ENCODE measurements around the gene FADS2.

The FADS2 gene

DNA sequence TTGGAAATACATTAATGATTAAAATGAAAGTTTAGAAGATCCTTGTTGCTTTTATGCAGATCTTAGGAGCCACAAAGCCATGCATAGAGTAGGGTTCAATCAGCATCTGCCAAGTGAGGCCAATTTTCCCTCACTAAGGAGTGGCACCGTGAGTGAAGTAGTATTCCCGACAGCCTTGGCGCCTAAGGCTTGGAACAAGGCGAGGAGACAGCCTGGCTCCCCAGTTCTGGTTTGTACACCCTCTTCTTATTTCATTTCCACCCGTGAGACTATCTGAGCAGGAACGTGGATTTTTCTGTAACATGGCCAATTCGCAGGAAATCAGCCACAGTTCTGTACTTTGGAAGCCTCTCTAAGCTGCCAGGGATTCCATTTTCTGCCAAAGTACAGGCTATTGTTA, 22.6 kb downstream of the FADS2 start:
- no peak for DNase-seq

- no peak for DNase-seq
Measured at GRCh38 chr11:61851113-61851899, 23.2 kb downstream of the FADS2 start.

GRCh38 chr11:61851900-61852295, 23.8 kb downstream of the FADS2 start:
- no peak for DNase-seq

- DNase-seq = no peak
Measured at GRCh38 chr11:61853698-61854169, 25.6 kb downstream of the FADS2 start.

DNA sequence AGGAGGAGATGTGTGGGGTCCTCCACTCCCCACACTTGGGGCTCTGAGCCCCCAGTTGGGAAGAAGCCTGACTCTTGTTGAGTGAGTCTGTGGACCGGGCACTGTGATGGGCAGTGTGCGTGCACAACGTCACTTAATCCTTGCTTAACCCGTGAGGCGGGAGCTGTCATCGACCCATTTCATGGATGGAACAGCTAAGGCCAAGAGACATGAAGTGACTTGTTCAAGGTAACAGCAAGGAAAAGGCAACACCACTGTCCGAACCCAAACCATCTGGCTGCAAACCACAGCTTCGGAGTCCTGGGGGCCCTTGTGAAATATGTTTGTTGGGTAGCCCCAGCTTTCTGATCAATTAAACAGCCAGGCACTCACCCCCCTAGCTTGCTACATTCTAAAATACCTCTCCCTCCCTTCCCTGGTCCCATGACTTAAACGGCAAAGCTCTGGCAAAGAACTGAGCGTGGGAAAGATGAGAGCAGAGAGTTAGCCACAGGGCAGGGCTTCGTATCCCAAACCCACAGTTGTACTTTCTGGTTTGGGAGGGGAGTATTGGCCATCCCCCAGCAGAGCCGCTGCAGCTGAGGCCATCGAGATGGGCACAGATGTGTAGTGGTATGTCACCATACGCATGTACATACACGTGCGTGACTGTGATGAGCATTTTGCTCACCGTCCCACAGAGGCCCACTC, 26.3 kb downstream of the FADS2 start:
- DNase-seq = no peak

- DNase-seq = no peak
Measured at GRCh38 chr11:61854966-61855714, 27.0 kb downstream of the FADS2 start.

GRCh38 chr11:61855939-61856680, 28.0 kb downstream of the FADS2 start:
- DNase-seq = no peak

GRCh38 chr11:61860054-61860903, 32.2 kb downstream of the FADS2 start:
- no peak for DNase-seq

GRCh38 chr11:61861634-61862033, 33.5 kb downstream of the FADS2 start:
- DNase-seq = no peak

GRCh38 chr11:61862714-61863547, 34.8 kb downstream of the FADS2 start:
- no peak for DNase-seq

GRCh38 chr11:61863548-61864081, 35.5 kb downstream of the FADS2 start:
- DNase-seq = no peak

- no peak for DNase-seq
Measured at GRCh38 chr11:61864814-61865775, 37.0 kb downstream of the FADS2 start.

DNA sequence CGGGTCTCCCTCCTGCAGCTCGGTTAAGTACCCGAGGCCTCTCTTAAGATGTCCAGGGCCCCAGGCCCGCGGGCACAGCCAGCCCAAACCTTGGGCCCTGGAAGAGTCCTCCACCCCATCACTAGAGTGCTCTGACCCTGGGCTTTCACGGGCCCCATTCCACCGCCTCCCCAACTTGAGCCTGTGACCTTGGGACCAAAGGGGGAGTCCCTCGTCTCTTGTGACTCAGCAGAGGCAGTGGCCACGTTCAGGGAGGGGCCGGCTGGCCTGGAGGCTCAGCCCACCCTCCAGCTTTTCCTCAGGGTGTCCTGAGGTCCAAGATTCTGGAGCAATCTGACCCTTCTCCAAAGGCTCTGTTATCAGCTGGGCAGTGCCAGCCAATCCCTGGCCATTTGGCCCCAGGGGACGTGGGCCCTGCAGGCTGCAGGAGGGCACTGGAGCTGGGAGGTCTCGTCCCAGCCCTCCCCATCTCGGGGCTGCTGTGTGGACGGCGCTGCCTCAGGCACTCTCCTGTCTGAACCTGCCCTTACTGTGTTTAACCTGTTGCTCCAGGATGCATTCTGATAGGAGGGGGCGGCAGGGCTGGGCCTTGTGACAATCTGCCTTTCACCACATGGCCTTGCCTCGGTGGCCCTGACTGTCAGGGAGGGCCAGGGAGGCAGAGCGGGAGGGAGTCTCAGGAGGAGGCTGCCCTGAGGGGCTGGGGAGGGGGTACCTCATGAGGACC, 38.3 kb downstream of the FADS2 start:
- no peak for DNase-seq

- no peak for DNase-seq
Measured at GRCh38 chr11:61866958-61867343, 38.9 kb downstream of the FADS2 start.

DNA sequence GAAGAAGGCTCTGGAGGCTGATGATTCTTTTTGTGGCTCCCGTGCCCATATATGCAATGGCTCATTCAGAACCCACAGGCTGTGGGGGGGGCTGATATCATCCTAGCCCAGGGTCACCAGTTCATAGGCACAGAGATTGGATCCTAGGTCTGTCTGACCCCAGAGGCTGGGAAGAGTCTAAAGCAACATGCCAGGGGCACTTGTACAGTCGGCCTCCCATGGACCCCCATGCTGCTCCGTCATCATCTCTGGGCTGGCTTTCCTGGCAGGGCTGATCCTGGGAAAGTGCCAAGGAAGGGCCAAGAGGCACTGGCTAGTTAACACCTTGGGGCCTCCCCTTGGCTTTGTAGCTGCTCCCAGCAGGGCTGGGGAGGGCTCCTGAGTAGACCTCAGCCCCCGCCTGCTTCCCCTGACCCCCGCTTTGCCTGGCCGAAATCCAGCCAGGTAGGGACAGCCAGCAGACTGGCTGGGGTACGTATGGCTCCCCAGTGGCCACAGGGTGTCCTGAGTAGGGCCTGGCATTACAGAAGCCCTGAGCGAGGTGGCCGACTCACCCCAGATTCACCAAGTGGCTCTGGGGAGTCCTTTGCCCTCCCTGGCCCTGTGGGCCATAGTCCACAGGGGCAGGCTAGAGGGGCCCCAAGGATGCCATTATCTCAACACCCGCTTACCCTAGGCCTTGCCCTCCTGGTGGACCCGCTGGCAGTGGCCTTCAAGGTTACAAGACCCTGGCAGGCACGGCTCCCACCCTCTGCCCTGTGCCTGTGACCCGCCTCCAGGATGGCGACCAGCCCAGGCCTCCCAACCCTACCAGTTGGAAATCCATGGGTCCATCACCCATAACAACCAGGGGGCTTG, 40.7 kb downstream of the FADS2 start:
- DNase-seq = no peak

DNA sequence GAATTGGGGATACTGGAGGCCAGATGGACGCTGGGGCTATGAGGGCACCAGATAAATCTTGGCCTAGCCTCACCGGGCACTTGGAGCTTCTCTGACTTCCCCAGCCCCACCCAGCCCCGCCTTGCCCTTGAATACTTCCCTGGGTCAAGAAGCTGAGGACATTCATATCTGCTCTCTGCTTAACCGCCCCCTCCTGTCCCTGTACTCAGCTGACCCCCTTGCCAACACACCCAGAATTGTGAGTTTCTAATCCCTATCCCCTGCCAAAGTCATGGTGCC, 41.3 kb downstream of the FADS2 start:
- DNase-seq = no peak

GRCh38 chr11:61869708-61870451, 41.8 kb downstream of the FADS2 start:
- no peak for DNase-seq
